OCI-LY3 (cell line): ENCODE results near the gene FAM53B.
A peak's percentile ranks its signal among the peaks of the same experiment; 100 is the strongest.

Experiments
- EZH2phosphoT487 ChIP-seq: fragments of 200-600 bp; shearing (Covaris generic); IDR thresholded peaks from 2 replicates; pipeline ENCODE4 v1.6.1; 2018; ENCODE audit warnings: antibody characterized with exemption, mixed run types, low read depth
- TF ChIP-seq, protein P1 (sequence below): fragments of 200-600, 300-600 bp; sonication (generic); IDR thresholded peaks from 2 replicates; pipeline ENCODE4 v1.5.1; 2014; ENCODE audit warnings: antibody characterized with exemption, low read length, low read depth

DNA sequence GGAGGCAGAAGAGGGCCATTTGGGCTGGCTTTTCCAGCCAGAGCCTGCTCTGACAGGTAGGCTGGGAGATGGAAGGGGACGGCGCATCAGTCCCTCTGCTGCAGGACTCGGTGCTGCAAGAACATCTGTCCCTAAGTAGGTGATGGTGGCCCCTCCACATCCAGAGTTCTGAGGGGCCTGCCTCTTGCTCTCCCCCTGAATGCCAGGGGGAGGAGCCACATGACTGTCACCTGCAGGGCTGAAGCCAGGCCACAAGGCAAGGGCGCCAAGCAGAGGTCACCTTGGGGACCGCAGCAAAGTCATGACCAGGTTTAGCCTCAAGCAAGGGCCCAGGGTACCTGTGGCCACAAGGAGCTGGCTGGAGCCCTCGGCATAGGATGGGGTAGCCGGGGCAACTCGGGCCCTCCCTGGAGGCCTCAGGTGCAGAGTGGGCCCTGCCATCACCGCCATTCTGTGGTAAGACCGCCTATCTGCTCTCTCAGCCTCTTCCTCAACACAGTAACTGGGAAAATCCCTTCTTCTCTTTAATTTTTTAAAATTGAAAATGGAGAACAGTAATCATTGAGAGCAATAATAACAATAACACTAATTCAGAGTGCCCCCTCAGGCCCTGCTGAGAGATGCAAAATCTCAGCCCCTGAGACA lies 99.3 kb downstream of the FAM53B start:
- TF ChIP-seq, protein P1, sequence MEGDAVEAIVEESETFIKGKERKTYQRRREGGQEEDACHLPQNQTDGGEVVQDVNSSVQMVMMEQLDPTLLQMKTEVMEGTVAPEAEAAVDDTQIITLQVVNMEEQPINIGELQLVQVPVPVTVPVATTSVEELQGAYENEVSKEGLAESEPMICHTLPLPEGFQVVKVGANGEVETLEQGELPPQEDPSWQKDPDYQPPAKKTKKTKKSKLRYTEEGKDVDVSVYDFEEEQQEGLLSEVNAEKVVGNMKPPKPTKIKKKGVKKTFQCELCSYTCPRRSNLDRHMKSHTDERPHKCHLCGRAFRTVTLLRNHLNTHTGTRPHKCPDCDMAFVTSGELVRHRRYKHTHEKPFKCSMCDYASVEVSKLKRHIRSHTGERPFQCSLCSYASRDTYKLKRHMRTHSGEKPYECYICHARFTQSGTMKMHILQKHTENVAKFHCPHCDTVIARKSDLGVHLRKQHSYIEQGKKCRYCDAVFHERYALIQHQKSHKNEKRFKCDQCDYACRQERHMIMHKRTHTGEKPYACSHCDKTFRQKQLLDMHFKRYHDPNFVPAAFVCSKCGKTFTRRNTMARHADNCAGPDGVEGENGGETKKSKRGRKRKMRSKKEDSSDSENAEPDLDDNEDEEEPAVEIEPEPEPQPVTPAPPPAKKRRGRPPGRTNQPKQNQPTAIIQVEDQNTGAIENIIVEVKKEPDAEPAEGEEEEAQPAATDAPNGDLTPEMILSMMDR = peak; percentile 21; the same call in 1 of the 2 replicates
- no peak for TF ChIP-seq EZH2phosphoT487
